Measurements from ENCODE around the gene DUSP22. TPM values are rescaled to one million over a fixed set of nuclear protein-coding genes. Genes with fewer than 3 reads are reported as not detected.

Gene DUSP22
- total RNA-seq, 2 donors from 2014 or later = 45.1 to 54.1 TPM

DNA sequence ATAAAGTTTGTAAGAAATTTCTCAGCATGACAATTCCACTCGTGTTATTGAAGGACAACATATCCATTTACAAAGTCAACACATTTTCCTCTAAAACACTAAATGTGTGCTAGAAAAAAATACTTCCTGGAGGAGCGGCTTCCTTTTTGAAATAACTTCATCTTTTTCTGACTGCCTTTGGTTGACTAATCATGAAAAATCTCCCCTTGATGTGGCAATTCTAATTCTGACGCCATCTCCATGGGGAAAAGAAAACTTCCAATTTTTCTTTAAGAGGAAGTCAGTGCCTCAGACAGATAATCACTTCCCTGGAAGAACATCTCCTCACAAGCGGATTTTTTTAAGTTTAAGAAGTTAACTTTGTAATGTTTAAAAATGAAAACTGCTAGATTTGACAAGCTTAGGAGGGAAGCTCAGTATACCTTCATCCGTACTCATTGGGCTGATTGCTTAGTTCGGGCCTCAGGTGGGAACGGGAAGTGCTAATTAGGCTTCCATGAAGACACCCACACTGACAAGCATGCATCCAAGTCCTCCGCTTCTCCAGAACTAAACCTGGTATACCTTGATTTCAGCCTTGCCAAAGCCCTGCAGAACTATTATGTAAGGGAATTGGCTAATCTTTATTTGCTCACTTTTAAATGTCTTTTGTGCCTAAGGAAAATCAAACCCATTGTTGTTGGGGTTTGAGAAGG lies 35.1 kb upstream of the DUSP22 start:
- H3K4me3 ChIP-seq = no peak overlapping the region
- H3K4me1 ChIP-seq = no peaks in the 10 kb centered on the region
- no peaks in the 10 kb centered on the region for H3K36me3 ChIP-seq
- DNase-seq (ENCODE audit: low spot score) = no peak
- TF ChIP-seq, protein P1, sequence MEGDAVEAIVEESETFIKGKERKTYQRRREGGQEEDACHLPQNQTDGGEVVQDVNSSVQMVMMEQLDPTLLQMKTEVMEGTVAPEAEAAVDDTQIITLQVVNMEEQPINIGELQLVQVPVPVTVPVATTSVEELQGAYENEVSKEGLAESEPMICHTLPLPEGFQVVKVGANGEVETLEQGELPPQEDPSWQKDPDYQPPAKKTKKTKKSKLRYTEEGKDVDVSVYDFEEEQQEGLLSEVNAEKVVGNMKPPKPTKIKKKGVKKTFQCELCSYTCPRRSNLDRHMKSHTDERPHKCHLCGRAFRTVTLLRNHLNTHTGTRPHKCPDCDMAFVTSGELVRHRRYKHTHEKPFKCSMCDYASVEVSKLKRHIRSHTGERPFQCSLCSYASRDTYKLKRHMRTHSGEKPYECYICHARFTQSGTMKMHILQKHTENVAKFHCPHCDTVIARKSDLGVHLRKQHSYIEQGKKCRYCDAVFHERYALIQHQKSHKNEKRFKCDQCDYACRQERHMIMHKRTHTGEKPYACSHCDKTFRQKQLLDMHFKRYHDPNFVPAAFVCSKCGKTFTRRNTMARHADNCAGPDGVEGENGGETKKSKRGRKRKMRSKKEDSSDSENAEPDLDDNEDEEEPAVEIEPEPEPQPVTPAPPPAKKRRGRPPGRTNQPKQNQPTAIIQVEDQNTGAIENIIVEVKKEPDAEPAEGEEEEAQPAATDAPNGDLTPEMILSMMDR (IDR thresholded peaks at IDR 0.05) = no peak
- H3K9me3 ChIP-seq = no peaks in the 10 kb centered on the region
- no peaks in the 10 kb centered on the region for H3K27me3 ChIP-seq
- no peak overlapping the region for H3K27ac ChIP-seq

DNA sequence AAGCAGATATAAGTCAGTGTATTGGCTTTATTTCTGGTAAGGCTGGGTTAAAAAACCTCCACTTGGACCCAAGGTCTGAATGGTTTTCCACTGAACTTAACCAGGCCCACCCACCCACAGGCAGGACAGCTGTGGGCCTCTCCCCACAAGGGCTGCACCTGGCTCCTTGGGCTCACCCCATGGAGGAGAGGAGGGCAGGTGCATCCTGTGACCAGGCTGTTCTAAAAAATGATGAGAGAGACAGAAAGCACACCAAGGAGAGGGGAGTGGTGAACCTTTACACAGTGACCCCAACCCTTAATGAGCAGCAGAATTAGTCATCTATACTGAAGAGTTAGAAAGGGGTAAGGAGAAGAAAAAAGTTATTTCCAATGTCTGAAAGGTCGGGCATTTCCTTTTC lies 34.5 kb upstream of the DUSP22 start:
- Histone ChIP-seq H3K27ac (no peak overlapping the region), H3K9me3 (no peaks in the 10 kb centered on the region), H3K27me3 (no peaks in the 10 kb centered on the region), H3K4me1 (no peaks in the 10 kb centered on the region), H3K36me3 (no peaks in the 10 kb centered on the region), H3K4me3 (no peak overlapping the region)
- TF ChIP-seq, protein P1 (IDR thresholded peaks at IDR 0.05) = no peak
- no peak for DNase-seq (ENCODE audit: low spot score)

DNA sequence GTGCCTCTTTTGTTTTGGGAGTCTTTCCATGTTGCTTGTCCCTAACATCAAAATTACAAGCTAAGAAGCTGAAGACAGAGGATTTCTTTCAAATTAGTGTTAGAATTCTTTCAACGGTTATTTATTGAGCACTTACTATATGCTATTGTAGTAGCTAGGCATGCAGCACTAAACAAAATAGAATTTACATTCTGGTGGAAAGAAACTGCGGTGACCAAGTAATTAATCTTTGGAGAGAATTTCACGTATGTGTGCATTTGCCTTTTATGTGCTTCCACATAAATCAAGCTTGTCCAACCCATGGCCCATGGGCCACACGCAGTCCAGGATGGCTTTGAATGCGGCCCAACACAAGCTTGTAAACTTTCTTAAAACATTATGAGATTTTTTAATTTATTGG lies 33.0 kb upstream of the DUSP22 start:
- Histone ChIP-seq H3K9me3 (no peaks in the 10 kb centered on the region), H3K27ac (no peak overlapping the region), H3K4me1 (no peaks in the 10 kb centered on the region), H3K27me3 (no peaks in the 10 kb centered on the region), H3K4me3 (no peak overlapping the region), H3K36me3 (no peaks in the 10 kb centered on the region)
- no peak for DNase-seq (ENCODE audit: low spot score)
- TF ChIP-seq, protein P1 (IDR thresholded peaks at IDR 0.05) = no peak

DNA sequence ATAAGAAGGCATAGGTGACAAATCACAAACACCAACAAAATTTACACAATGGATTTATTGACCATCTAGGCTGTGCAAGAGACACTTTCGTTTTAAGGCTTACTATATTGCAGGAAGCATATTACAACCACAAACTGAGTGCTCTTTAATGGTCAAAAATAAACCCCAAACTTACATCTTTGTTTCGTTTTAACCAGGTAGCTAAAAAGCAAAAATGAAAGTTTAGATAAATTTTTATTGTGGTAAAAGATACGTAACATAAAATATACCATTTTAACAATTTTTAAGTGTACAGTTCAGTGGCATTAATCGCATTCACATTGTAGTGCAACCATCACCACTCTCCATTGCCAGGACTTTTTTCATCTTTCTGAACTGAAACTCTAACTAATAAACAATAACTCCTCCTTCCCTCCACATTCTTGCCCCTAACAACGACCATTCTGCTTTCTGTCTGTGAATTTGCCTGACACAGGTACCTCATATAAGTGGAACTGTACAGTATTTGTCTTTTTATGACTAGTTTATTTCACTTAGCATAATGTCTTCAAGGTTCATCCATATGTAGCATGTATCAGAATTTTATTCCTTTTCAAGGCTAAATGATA lies 32.3 kb upstream of the DUSP22 start:
- H3K27ac ChIP-seq = no peak overlapping the region
- no peak for DNase-seq (ENCODE audit: low spot score)
- H3K4me1 ChIP-seq = no peaks in the 10 kb centered on the region
- H3K36me3 ChIP-seq = no peaks in the 10 kb centered on the region
- TF ChIP-seq, protein P1 (IDR thresholded peaks at IDR 0.05) = no peak
- no peaks in the 10 kb centered on the region for H3K27me3 ChIP-seq
- no peaks in the 10 kb centered on the region for H3K9me3 ChIP-seq
- no peak overlapping the region for H3K4me3 ChIP-seq

DNA sequence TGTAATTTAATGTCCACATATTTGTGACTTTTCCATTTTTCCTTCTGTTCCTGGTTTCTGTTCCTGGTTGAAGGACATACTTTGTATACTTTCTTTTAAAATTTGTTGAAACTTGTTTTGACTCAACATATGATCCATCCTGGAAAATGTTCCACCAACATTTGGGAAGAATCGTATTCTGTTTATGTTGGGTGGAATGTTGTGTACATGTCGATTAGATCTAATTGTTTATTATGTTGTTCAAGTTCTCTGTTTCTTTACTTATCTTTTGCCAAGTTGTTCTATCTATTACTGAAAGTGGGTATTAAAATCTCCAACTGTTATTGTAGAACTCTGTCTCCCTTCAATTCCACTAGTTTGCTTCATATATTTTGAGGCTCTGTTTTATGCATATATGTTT lies 27.7 kb upstream of the DUSP22 start:
- H3K9me3 ChIP-seq = no peaks in the 10 kb centered on the region

More for the DNA sequence above, 27.7 kb upstream of the DUSP22 start:
- DNase-seq (ENCODE audit: low spot score) = no peak
- no peaks in the 10 kb centered on the region for H3K4me1 ChIP-seq
- H3K27me3 ChIP-seq = no peaks in the 10 kb centered on the region
- H3K4me3 ChIP-seq = no peak overlapping the region
- H3K36me3 ChIP-seq = no peaks in the 10 kb centered on the region
- H3K27ac ChIP-seq = no peak overlapping the region
- TF ChIP-seq, protein P1 (IDR thresholded peaks at IDR 0.05) = no peak
